ENCODE measurements around the gene MRPL41. TPM values are rescaled to one million over a fixed set of nuclear protein-coding genes. Genes with fewer than 3 reads are reported as not detected.

MRPL41 gene
- total RNA-seq, 2 experiments from 2014 or later: 54.6 to 54.9 TPM

Other genes starting within 250 kb of the MRPL41 start
- gene NRARP, start 249.6 kb upstream of the MRPL41 start, total RNA-seq: 1 to 10 TPM; 5.0 to 5.3 TPM
- 1 to 10 TPM; 3.6 to 4.2 TPM for gene EXD3, start 128.7 kb upstream of the MRPL41 start, total RNA-seq
- under 1 TPM; 0.66 to 0.76 TPM for gene NOXA1, start 128.5 kb upstream of the MRPL41 start, total RNA-seq
- not detected for gene ENTPD8, start 110.5 kb upstream of the MRPL41 start, total RNA-seq
- gene NSMF, start 92.5 kb upstream of the MRPL41 start, total RNA-seq: 10 to 100 TPM; 74.1 to 74.6 TPM
- 1 to 10 TPM; 2.5 to 2.9 TPM for gene PNPLA7, start 1.5 kb upstream of the MRPL41 start, total RNA-seq
- 10 to 100 TPM; 31.7 to 33.7 TPM for gene DPH7, start 27.0 kb downstream of the MRPL41 start, total RNA-seq
- gene ZMYND19, start 38.6 kb downstream of the MRPL41 start, total RNA-seq: 10 to 100 TPM; 55.6 to 56.4 TPM
- 10 to 100 TPM; 28.6 to 29.3 TPM for gene ARRDC1, start 53.8 kb downstream of the MRPL41 start, total RNA-seq
- gene EHMT1, start 67.1 kb downstream of the MRPL41 start, total RNA-seq: 10 to 100 TPM; 65.9 to 66.3 TPM

Data from activated naive CD8-positive, alpha-beta T cell treated with anti-CD3 and anti-CD28 coated beads for 36 hours (primary cell).